ENCODE results near the gene PPIH.
"Not testable (repeated sequence)": the region's sequence is repeated elsewhere in the genome, so short reads cannot be mapped to it uniquely, and the experiment has no call there.

The PPIH gene

DNA sequence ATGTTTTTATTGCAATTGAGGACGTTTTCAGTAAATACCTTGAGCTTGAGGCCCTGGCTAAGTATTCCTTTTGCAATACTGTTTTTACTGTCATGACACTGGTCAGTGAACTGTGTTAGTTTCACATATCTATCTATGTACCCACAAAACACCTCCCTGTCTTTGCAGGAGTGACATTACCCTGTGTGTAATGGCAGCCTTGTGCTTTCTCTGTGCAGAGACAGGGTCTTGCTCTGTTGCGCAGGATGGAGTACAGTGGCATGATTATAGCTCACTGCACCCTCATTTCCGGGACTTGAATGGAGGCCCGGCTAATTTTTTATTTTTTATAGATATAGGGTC lies 32.9 kb downstream of the PPIH start:
- DNase-seq (ENCODE audit: low spot score in 2 of 2): no peak
- peaks cover 29% of the 10 kb centered on the region for H3K4me1 ChIP-seq
- in situ Hi-C loops (cut with MboI; ENCODE audit: low sequenced_read_pairs): no loop called here
- no peak overlapping the region for H3K4me3 ChIP-seq
- H3K36me3 ChIP-seq (replicated peaks): peaks cover 89% of the 10 kb centered on the region
- H3K9me3 ChIP-seq: no peaks in the 10 kb centered on the region
- no peaks in the 10 kb centered on the region for H3K27me3 ChIP-seq (ENCODE audit: low read depth)

DNA sequence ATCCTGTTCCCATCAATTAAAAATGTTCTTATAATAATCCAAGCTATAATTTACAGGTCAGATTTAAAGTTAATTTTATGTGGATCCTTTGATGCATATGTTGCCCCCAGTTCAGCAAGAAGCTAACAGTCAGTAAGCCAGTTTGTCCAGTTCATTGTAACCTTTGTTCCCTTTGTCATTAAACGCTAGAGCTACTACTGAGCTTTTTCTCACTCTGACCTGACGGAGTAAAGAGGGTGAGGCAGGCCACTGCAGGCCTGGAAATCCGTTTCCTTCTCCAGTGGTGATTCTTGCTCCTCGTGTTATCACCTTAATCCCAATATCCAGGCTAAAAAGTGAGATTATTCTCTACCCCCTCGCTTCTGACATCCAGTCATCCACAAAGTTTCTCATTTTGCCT lies 34.2 kb downstream of the PPIH start:
- H3K36me3 ChIP-seq (replicated peaks): peaks cover 89% of the 10 kb centered on the region
- no peak overlapping the region for H3K4me3 ChIP-seq
- no peaks in the 10 kb centered on the region for H3K27me3 ChIP-seq (ENCODE audit: low read depth)
- in situ Hi-C loops (cut with MboI; ENCODE audit: low sequenced_read_pairs): no loop called here
- H3K9me3 ChIP-seq: no peaks in the 10 kb centered on the region
- no peak for DNase-seq (ENCODE audit: low spot score in 2 of 2)
- peaks cover 20% of the 10 kb centered on the region for H3K4me1 ChIP-seq

DNA sequence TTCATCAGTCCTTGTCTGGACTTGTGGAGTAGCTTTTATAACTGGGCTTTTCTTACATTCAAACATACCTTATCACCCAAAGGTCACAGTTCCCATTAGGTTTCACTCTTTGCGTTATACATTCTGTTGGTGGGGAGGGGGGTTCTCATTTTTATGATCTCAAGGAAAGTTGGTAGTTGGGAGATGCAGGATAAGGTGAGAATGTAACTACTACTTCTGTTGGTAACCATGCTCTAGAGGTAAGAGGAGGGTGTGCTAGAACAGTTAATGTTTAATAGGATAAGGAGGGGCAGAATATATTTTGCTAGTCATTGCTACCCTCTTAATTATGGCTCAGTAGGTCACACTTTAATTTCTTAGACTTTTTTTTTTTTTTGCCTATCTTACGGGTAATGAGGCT lies 34.7 kb downstream of the PPIH start:
- no peak for DNase-seq (ENCODE audit: low spot score in 2 of 2)
- in situ Hi-C loops (cut with MboI; ENCODE audit: low sequenced_read_pairs): no loop called here
- peaks cover 89% of the 10 kb centered on the region for H3K36me3 ChIP-seq (replicated peaks)
- no peaks in the 10 kb centered on the region for H3K27me3 ChIP-seq (ENCODE audit: low read depth)
- no peaks in the 10 kb centered on the region for H3K9me3 ChIP-seq
- peaks cover 17% of the 10 kb centered on the region for H3K4me1 ChIP-seq
- H3K4me3 ChIP-seq: no peak overlapping the region

DNA sequence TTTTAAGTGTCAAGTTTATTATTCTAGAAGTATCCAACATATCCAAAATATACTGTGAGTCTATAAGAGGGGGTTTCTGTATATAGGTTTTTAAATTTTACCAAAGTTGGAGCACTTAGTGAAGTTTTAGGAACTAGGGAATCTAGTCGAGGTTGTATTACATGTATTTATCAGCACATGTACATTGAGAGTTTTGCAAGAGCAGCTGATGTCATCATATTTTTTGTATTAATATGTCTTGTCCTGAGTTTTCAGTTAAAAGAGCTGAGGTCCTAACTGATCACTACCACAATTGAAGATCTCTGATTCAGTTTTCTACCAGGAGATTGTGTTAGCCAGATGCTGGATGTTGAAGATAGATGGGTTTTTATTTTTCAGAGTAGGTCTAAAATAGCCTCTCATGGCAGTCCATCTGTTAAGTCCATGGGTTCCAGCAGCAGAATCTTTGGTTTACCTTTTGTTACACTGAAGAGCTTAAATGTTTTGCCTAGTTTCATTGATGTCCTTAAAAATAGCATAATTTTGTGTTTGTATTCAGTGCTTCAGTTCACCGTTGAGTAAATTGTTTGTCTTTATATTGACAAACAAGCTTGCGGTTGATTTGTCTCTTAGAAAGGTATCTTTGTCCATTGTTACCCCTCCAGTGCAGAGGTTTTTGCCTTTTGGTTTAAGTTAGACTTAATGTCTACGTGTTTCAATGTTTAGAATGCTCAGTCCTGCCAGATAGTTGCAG lies 40.0 kb downstream of the PPIH start:
- Histone ChIP-seq H3K36me3 (replicated peaks) (peaks cover 100% of the 10 kb centered on the region), H3K4me3 (no peak overlapping the region), H3K9me3 (no peaks in the 10 kb centered on the region), H3K4me1 (no peaks in the 10 kb centered on the region), H3K27me3 (ENCODE audit: low read depth) (no peaks in the 10 kb centered on the region)
- in situ Hi-C loops (cut with MboI; ENCODE audit: low sequenced_read_pairs): no loop called here
- DNase-seq (ENCODE audit: low spot score in 2 of 2): no peak

DNA sequence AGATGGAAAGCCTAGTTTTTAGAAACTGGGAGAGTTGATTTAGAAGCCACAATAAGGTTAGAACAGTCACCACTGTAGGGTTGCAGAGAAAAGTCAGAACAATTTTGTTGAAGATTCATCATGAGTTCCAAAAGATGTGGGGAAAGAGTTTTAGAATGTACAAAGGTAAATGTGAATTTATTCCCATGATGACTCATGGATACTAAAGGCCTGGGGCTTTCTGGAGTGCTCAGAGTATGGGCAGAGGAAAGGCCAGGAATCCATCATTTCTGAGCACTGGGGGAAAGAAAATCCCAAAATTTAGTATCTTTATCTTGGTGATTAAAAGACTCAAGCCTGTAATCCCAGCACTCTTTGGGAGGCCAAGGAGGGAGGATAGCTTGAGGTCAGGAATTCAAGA lies 41.8 kb downstream of the PPIH start:
- Histone ChIP-seq H3K4me1 (no peaks in the 10 kb centered on the region), H3K27me3 (ENCODE audit: low read depth) (no peaks in the 10 kb centered on the region), H3K36me3 (replicated peaks) (peaks cover 100% of the 10 kb centered on the region), H3K9me3 (no peaks in the 10 kb centered on the region), H3K4me3 (no peak overlapping the region)
- no peak for DNase-seq (ENCODE audit: low spot score in 2 of 2)
- in situ Hi-C loops (cut with MboI; ENCODE audit: low sequenced_read_pairs): no loop called here

DNA sequence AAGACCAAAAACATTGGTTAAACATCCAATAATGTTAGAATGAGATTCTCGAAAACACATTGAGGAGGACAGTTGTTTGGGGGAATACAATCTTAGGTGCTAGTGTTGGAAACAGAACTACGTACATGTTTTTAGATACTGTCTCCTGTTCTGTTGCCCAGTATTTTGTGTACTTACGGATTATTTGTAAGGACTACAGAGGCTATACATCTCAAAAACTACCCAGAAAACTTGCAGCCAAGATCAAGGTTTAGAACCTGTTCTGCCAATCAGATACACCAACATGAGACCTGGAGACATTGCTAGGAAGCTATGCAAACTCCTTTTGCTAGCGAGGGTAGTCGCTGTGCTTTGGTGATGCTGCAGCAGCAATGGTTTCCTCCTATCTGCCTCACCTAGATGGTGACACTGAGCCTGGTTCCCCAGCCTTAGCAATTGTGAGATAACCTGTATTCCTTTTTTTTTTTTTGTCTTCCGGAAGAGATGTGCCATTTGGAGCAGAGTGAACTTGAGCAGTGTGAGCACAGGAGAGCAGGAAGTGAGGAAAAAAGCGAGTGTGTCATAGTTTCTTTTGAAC lies 45.8 kb downstream of the PPIH start:
- DNase-seq (ENCODE audit: low spot score in 2 of 2): no peak
- Histone ChIP-seq H3K27me3 (ENCODE audit: low read depth) (no peaks in the 10 kb centered on the region), H3K4me1 (no peaks in the 10 kb centered on the region), H3K9me3 (no peaks in the 10 kb centered on the region), H3K36me3 (replicated peaks) (peaks cover 85% of the 10 kb centered on the region), H3K4me3 (no peak overlapping the region)
- in situ Hi-C loops (cut with MboI; ENCODE audit: low sequenced_read_pairs): no loop called here

DNA sequence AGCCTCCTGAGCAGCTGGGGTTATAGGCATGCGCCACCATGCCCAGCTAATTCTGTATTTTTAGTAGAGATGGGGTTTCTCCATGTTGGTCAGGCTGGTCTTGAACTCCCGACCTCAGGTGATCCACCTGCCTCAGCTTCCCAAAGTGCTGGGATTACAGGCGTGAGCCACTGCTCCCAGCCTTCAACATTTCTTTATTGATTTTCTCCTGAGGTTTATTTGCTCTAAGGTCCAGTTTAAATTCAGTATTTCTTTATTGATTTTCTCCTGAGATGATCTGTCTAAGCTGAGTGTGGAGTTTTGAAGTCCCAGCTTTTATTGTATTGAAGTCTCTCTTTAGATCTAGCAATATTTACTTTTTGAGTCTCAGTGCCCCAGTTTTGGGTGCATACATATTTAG lies 54.6 kb downstream of the PPIH start:
- H3K36me3 ChIP-seq (replicated peaks): peaks cover 22% of the 10 kb centered on the region
- H3K4me1 ChIP-seq; in situ Hi-C loops (cut with MboI; ENCODE audit: low sequenced_read_pairs); H3K9me3 ChIP-seq; H3K4me3 ChIP-seq; DNase-seq (ENCODE audit: low spot score in 2 of 2); H3K27me3 ChIP-seq (ENCODE audit: low read depth): not testable (repeated sequence)

DNA sequence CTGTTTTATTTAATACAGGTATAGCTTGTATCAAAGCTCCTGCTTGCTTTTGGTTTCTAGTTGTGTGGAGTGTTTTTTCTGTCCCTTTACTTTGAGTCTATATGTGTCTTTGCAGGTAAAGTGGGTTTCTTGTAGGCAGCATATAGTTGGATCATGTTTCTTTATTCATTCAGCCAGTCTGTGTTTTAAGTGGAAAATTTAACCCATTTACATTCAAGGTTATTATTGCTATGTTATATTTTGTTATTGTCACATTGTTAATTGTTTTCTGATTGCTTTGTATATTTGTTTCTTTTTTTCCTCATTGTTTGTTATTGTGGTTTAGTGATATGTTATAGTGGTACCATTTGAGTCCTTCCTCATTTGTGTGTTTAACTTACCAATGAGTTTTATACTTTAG lies 55.1 kb downstream of the PPIH start:
- Histone ChIP-seq H3K27me3 (ENCODE audit: low read depth) (no peaks in the 10 kb centered on the region), H3K4me3 (no peak overlapping the region), H3K9me3 (no peaks in the 10 kb centered on the region), H3K4me1 (no peaks in the 10 kb centered on the region), H3K36me3 (replicated peaks) (peaks cover 22% of the 10 kb centered on the region)
- DNase-seq (ENCODE audit: low spot score in 2 of 2): no peak
- in situ Hi-C loops (cut with MboI; ENCODE audit: low sequenced_read_pairs): no loop called here

DNA sequence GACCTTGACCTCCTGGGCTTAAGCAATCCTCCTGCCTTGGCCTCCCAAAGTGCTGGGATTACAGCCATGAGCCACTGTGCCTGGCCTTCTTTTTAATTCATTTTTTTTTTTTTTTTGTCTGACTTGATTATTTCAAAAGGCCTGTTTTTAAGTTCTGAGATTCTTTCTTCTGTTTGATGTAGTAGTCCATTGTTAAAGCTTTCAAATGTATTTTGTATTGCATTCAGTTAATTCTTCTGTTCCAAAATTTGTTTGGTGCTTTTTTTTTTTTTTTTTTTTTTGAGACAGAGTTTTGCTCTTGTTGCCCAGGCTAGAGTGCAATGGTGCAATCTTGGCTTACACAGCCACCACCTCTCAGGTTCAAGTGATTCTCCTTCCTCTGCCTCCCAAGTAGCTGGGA lies 56.2 kb downstream of the PPIH start:
- H3K4me1 ChIP-seq; DNase-seq (ENCODE audit: low spot score in 2 of 2); H3K4me3 ChIP-seq; H3K9me3 ChIP-seq; H3K27me3 ChIP-seq (ENCODE audit: low read depth); in situ Hi-C loops (cut with MboI; ENCODE audit: low sequenced_read_pairs): not testable (repeated sequence)
- peaks cover 21% of the 10 kb centered on the region for H3K36me3 ChIP-seq (replicated peaks)

DNA sequence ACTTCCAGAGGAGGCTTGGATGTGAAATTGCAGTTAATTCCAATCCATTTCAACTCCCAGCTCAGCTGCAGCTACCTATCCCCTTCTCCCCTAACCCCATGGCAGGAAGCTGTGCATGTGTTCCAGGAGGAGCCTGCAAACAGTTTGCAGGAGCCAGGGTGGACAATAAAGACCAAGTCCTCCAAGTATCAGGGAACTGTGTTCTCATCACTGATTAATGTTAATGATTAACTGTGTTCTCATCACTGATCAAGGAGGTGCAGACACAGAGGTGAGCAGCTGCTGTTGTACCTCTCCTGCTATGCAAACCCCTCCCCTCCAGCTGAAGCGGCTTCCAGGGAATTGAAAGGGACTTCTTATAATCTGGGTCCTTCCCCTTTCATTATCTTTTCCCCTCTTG lies 62.6 kb downstream of the PPIH start:
- Histone ChIP-seq H3K27me3 (ENCODE audit: low read depth) (no peaks in the 10 kb centered on the region), H3K4me3 (no peak overlapping the region)
- in situ Hi-C loops (cut with MboI; ENCODE audit: low sequenced_read_pairs): no loop called here

DNA sequence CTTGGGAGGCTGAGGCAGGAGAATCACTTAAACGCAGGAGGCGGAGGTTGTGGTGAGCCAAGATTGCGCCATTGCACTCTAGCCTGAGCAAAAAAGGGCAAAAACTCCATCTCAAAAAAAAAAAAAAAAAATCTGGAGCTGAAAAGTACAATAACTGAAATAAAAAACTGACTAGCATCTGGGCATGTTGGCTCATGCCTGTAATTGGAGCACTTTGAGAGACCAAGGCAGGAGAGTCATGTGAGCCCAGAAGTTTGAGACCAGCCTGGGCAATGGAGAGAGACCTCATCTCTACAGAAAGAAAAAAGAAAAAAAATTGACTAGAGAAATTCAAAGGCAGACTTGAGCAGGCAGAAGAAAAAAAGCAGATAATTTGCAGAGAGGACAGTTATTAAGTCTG lies 63.7 kb downstream of the PPIH start:
- Histone ChIP-seq H3K4me1 (no peaks in the 10 kb centered on the region), H3K9me3 (no peaks in the 10 kb centered on the region), H3K36me3 (replicated peaks) (no peaks in the 10 kb centered on the region), H3K27me3 (ENCODE audit: low read depth) (no peaks in the 10 kb centered on the region), H3K4me3 (no peak overlapping the region)
- no peak for DNase-seq (ENCODE audit: low spot score in 2 of 2)
- in situ Hi-C loops (cut with MboI; ENCODE audit: low sequenced_read_pairs): no loop called here

More for the DNA sequence above, 62.6 kb downstream of the PPIH start:
- H3K9me3 ChIP-seq: no peaks in the 10 kb centered on the region
- no peaks in the 10 kb centered on the region for H3K4me1 ChIP-seq
- DNase-seq (ENCODE audit: low spot score in 2 of 2): no peak
- H3K36me3 ChIP-seq (replicated peaks): no peaks in the 10 kb centered on the region

DNA sequence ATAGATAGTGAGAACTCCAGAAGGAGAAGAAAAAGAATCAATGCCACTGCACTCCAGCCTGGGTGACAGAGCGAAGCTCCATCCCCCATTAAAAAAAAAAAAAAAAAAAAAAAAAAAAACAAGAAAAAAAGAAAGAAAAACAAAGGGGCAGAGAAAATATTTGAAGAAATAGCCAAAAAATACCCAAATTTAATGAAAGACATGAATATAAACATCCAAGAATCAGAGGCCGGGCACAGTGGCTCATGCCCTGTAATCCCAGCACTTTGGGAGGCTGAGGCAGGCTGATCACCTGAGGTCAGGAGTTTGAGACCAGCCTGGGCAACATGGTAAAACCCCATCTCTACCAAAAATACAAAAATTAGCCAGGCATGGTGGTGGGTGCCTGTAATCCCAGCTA lies 64.2 kb downstream of the PPIH start:
- in situ Hi-C loops (cut with MboI; ENCODE audit: low sequenced_read_pairs); H3K4me1 ChIP-seq; H3K9me3 ChIP-seq; H3K27me3 ChIP-seq (ENCODE audit: low read depth); H3K4me3 ChIP-seq; H3K36me3 ChIP-seq (replicated peaks); DNase-seq (ENCODE audit: low spot score in 2 of 2): not testable (repeated sequence)

DNA sequence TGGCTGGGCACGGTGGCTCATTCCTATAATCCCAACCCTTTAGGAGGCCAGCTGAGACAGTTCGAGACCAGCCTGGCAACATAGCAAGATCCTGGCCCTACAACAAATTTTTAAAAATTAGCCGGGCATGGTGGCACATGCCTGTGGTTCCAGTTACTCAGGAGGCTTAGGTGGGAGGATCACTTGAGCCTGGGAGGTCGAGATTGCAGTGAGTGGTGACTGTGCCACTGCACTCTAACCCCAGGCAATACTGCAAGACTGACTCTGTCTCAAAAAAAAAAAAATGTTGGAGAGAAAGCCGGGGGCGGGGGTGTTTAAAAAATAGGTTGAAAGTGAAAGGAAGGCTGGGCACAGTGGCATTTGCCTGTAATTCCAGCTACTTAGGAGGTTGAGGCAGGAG lies 65.3 kb downstream of the PPIH start:
- Histone ChIP-seq H3K4me1 (no peaks in the 10 kb centered on the region), H3K4me3 (no peak overlapping the region), H3K9me3 (no peaks in the 10 kb centered on the region), H3K27me3 (ENCODE audit: low read depth) (no peaks in the 10 kb centered on the region), H3K36me3 (replicated peaks) (no peaks in the 10 kb centered on the region)
- DNase-seq (ENCODE audit: low spot score in 2 of 2): no peak
- in situ Hi-C loops (cut with MboI; ENCODE audit: low sequenced_read_pairs): no loop called here

DNA sequence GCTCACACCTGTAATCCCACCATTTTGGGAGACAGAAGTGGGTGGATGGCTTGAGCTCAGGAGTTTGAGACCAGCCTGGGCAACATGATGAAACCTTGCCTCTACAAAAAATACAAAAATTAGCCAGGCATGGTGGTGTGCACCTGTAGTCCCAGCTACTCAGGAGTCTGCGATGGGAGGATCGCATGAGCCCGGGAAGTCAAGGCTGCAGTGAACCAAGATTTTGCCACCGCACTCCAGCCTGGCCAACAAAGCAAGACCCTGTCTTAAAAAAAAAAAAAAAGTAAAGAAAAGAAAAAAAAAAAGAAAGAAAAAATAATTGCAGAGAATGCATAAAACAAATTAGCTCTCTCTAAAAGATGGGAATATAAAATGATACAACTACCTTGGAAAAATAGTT lies 67.6 kb downstream of the PPIH start:
- H3K4me1 ChIP-seq; H3K36me3 ChIP-seq (replicated peaks); DNase-seq (ENCODE audit: low spot score in 2 of 2); H3K4me3 ChIP-seq; H3K9me3 ChIP-seq; in situ Hi-C loops (cut with MboI; ENCODE audit: low sequenced_read_pairs); H3K27me3 ChIP-seq (ENCODE audit: low read depth): not testable (repeated sequence)

Data from HAP-1 (cell line).